AG04449 (cell line): ENCODE measurements around the gene MAP3K5.

Experiments
- CTCF ChIA-PET: fragments of 350-600 bp; formaldehyde crosslinking; extraction: SDS; loops from one replicate; lab custom pipeline; 2021; ENCODE audit warnings: antibody characterized with exemption; lab: Yijun Ruan, JAX
- POLR2A ChIA-PET: fragments of 400-600, 350-600 bp; formaldehyde crosslinking; extraction: SDS; loops from one replicate; lab custom pipeline; 2020; ENCODE audit warnings: antibody characterized with exemption, inconsistent platforms; lab: Yijun Ruan, JAX
- DNase-seq: peaks from one replicate; pipeline ENCODE4 v3.0.0-alpha.2; 2010; ENCODE audit warnings: low read depth, low spot score
- H3K4me3 ChIP-seq: 2 replicates; pipeline ENCODE4 v1.5.1; 2011; ENCODE audit warnings: low read depth, mild to moderate bottlenecking, control low read depth, low read length
- TF ChIP-seq, protein P1 (sequence below): IDR thresholded peaks from one replicate; pipeline ENCODE4 v1.5.1; 2011; ENCODE audit warnings: mild to moderate bottlenecking, moderate library complexity, low read length, control low read depth, inconsistent platforms; ENCODE audit not compliant: insufficient read depth; ENCODE audit errors: missing control alignments

Gene MAP3K5

DNA sequence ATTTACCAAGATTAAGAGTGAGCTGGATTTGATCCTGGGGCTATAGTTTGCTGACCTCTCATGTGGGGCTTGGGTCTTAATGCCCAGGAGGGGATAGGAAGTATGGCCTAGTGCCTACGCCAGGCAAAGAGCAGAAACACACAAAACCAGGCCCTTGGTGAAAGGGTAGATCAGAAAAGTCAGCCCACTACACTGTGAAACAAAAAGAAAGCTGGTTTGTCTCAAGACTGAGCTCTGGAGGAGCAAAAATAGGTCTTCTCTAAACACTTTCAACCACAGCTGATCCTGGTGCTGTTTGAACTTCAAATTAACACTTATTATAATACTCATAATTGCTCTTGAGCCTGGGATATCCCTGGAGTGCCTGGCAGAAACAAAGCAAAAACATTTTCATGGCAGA is 167.0 kb downstream of the MAP3K5 start:
- no peak for DNase-seq
- POLR2A ChIA-PET = no interaction called here
- no peak overlapping the region for H3K4me3 ChIP-seq
- TF ChIP-seq, protein P1, sequence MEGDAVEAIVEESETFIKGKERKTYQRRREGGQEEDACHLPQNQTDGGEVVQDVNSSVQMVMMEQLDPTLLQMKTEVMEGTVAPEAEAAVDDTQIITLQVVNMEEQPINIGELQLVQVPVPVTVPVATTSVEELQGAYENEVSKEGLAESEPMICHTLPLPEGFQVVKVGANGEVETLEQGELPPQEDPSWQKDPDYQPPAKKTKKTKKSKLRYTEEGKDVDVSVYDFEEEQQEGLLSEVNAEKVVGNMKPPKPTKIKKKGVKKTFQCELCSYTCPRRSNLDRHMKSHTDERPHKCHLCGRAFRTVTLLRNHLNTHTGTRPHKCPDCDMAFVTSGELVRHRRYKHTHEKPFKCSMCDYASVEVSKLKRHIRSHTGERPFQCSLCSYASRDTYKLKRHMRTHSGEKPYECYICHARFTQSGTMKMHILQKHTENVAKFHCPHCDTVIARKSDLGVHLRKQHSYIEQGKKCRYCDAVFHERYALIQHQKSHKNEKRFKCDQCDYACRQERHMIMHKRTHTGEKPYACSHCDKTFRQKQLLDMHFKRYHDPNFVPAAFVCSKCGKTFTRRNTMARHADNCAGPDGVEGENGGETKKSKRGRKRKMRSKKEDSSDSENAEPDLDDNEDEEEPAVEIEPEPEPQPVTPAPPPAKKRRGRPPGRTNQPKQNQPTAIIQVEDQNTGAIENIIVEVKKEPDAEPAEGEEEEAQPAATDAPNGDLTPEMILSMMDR = no peak
- CTCF ChIA-PET = interaction anchor here (1.1 to 7.3 kb wide), 6 partner anchors 10 to 167 kb away, joined by 3 to 50 read pairs (median 4); partner anchors contain the start of gene MAP3K5

DNA sequence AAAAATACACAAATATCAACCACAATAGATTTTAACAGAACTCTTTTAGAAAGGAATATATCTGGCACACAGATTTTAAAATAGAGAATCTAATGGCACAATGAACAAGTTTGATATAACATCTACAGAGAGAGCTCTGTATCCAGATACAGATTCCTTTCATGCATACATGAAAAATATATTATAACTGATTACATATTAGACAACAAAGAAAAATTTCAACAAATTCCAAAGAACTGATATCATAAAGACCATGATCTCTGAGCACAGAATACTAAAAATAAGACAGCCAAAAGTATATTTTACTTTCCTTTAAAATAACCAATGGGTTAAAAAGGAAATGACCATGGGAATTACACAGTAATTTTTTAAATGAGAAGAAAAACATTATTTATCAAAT is 167.9 kb downstream of the MAP3K5 start:
- POLR2A ChIA-PET = no interaction called here
- CTCF ChIA-PET = interaction anchor here (1.3 to 7.3 kb wide), 4 partner anchors 16 to 168 kb away, joined by 3 to 50 read pairs (median 8); partner anchors contain the start of gene MAP3K5
- H3K4me3 ChIP-seq = no peak overlapping the region
- no peak for DNase-seq
- TF ChIP-seq, protein P1 = no peak

DNA sequence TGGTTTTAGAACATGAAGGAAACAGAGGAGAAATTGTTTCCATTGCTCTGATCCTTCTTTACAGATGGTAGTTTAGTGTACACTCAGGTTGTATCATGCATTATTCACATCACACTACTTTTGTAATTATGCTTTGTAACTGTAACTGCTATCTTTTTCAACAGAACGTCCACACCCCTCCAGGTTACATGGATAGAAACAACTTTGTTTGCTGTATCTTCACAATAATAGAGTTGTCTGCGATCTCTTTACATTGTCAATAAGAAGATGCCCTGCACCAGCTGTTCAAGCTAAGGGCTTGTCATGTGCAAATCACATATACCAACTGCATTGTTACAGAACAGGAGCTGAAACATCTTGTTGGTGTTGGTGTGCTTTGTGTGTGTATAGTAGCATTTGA is 174.2 kb downstream of the MAP3K5 start:
- no peak for DNase-seq
- H3K4me3 ChIP-seq = no peak overlapping the region
- TF ChIP-seq, protein P1 = no peak
- ChIA-PET POLR2A (no interaction called here), CTCF (interaction anchor here (1.6 kb wide), 2 partner anchors 9 to 27 kb away, joined by 3 to 6 read pairs; no protein-coding TSS in a partner anchor)

DNA sequence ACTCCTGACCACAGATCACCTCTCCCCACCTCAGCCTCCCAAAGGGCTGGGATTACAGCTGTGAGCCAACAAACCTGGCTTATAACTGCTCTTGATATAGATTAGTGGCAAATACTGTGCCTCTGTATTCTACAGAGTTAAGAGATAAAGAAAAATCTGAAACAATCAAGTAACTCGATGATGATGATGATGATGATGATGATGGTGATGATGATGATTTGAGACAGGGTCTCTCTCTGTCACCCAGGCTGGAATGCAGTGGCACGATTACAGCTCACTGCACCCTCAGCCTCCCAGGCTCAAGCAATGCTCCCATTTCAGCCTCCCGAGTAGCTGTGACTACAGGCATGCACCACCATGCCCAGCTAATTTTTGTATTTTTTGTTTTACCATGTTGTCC is 175.8 kb downstream of the MAP3K5 start:
- ChIA-PET POLR2A (no interaction called here), CTCF (interaction anchor here (1.2 to 6.8 kb wide), 2 partner anchors 28 to 176 kb away, joined by 7 to 40 read pairs; partner anchors contain the start of gene MAP3K5)
- no peak for DNase-seq
- TF ChIP-seq, protein P1 = no peak
- H3K4me3 ChIP-seq = no peak overlapping the region

DNA sequence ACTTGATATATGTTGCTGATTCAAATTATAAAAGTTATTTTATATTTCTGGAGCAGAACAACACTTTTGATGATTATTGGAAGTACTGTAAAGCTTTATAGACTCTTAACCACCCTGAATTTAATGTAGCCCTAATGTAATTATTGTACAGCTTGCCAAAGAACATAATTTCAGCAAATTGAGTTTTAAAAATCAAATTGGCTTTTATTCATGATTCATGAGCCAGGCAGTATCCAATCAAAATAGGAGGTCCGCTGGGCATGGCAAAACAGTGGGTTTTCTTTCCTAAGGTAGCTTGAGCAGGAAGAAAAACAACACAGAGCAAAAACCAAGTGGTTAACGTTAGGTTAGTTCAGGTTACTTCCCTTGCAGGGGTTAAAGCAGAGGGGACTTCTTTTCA is 177.3 kb downstream of the MAP3K5 start:
- TF ChIP-seq, protein P1 = no peak
- no peak overlapping the region for H3K4me3 ChIP-seq
- POLR2A ChIA-PET = no interaction called here
- no peak for DNase-seq
- CTCF ChIA-PET = interaction anchor here (0.7 to 6.8 kb wide), 4 partner anchors 25 to 179 kb away, joined by 3 to 40 read pairs (median 5); partner anchors contain the start of gene MAP3K5

DNA sequence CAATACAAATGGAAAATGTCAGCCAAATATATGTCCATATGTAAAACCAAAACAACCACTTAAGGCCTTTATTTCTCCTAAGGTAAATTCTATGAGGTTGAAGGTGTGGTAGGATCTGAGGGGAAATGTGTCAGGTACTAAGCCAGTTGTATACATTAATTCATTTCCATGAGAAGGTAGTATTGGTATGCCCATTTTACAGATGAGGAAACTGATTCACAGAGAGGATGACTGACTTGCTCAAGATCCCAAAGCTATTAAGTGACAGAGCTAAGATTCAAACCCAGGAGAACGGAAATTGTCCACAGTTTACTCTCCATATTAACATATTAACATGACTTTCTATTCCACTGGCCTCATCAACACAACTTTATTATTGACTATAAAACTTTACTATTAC is 177.9 kb downstream of the MAP3K5 start:
- ChIA-PET POLR2A (no interaction called here), CTCF (interaction anchor here (1.1 to 6.8 kb wide), 5 partner anchors 29 to 180 kb away, joined by 3 to 40 read pairs (median 6); partner anchors contain the start of gene MAP3K5)
- no peak overlapping the region for H3K4me3 ChIP-seq
- no peak for DNase-seq
- TF ChIP-seq, protein P1 = no peak
